ENCODE data around the gene VTI1A. TPM values are rescaled to one million over a fixed set of nuclear protein-coding genes. Genes with fewer than 3 reads are reported as not detected.

The VTI1A gene
- total and polyA plus RNA-seq, 2 experiments from 2014 or later, result 20.4 to 39.8 TPM

DNA sequence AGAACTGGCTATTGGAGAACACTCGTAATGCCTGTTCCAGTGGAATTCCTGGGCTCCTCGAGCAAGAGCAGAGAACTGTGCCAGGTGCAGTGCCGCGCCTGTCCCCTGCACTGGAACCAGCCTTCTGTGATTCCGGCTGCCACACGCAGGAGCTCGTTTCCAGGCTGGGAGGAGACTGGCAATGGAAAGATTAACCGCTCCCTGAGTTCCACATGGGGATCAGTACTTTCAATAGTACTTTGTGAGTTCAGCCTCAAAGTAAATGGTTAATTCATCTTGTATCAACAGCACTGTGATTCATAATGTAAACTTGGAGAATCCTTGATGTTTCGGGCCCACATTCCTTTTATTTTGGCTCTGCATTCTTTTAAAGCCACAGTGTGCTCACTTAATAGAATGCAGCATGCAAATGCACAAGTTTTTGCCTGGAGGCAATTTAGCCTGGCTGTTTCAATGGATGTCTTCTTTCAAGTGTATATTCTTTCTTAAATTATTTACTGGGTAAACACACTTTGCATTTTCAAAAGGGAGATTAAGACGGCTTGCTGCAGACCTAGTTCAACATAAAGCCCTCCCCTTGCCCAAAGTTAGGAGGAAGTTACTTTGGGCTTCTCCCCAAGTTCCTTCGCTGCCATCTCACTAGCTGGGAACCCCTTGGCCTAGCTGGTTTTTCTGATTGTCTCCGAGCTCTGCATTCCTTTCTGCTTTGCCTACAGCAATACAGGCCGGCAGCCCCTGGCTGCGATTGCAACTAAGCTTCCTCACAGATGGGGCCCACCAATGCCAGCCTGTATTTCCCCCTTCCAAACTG lies 364.9 kb downstream of the VTI1A start:
- H4K20me1 ChIP-seq (ENCODE audit: insufficient read depth, poor library complexity, severe bottlenecking), result no peaks in the 10 kb centered on the region
- peaks cover 24% of the 10 kb centered on the region for H3K4me1 ChIP-seq (ENCODE audit: insufficient read depth)
- WGBS (ENCODE audit: low lambda C conversion rate, missing lambda C conversion rate), result 19% methylated on average over 14 of the region's 14 CpGs
- H3K9me3 ChIP-seq (ENCODE audit: low read depth), result no peaks in the 10 kb centered on the region
- no peak overlapping the region for H2AFZ ChIP-seq
- H3K27me3 ChIP-seq, result no peaks in the 10 kb centered on the region
- H3K9me2 ChIP-seq (replicated peaks; ENCODE audit: insufficient read depth), result no peaks in the 10 kb centered on the region
- peak overlapping the region; percentile 42 for H3K27ac ChIP-seq
- H3K79me2 ChIP-seq, result no peaks in the 10 kb centered on the region
- H3K4me3 ChIP-seq, result no peak overlapping the region
- no peaks in the 10 kb centered on the region for H3K36me3 ChIP-seq (replicated peaks; ENCODE audit: insufficient read depth, low read depth)
- DNase-seq (ENCODE audit: low spot score), result peak; percentile 75
- H3K4me2 ChIP-seq, result peak overlapping the region; percentile 43
- TF ChIP-seq EZH2phosphoT487 (IDR thresholded peaks at IDR 0.05; ENCODE audit: low read depth, severe bottlenecking, unreplicated experiment) (no peak), EZH2 (IDR thresholded peaks at IDR 0.05; ENCODE audit: borderline replicate concordance) (no peak)
- TF ChIP-seq, protein P1, sequence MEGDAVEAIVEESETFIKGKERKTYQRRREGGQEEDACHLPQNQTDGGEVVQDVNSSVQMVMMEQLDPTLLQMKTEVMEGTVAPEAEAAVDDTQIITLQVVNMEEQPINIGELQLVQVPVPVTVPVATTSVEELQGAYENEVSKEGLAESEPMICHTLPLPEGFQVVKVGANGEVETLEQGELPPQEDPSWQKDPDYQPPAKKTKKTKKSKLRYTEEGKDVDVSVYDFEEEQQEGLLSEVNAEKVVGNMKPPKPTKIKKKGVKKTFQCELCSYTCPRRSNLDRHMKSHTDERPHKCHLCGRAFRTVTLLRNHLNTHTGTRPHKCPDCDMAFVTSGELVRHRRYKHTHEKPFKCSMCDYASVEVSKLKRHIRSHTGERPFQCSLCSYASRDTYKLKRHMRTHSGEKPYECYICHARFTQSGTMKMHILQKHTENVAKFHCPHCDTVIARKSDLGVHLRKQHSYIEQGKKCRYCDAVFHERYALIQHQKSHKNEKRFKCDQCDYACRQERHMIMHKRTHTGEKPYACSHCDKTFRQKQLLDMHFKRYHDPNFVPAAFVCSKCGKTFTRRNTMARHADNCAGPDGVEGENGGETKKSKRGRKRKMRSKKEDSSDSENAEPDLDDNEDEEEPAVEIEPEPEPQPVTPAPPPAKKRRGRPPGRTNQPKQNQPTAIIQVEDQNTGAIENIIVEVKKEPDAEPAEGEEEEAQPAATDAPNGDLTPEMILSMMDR (IDR thresholded peaks at IDR 0.05; ENCODE audit: poor library complexity), result no peak

DNA sequence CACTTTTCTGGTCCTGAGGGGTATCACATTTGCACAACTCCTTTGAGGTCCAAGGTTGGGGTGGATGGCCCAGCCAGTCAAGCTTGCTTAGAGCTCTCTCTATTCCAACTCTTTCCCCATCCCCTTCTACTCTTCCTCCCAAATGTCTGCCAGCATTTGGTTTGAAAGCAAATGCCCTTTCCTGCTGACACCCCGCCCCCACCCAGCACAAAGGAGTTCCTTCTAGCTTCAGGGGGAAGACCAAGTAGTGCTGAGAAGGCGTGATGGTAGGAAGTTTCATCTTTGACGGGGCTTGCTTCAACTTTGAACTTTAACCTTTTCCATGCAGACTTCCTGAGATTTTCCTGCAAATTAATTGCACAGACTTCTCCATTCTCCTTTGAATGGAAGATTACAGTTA lies 365.6 kb downstream of the VTI1A start:
- H3K36me3 ChIP-seq (replicated peaks; ENCODE audit: insufficient read depth, low read depth), result no peaks in the 10 kb centered on the region
- WGBS (ENCODE audit: low lambda C conversion rate, missing lambda C conversion rate), result 70% methylated on average over 3 of the region's 3 CpGs
- H3K79me2 ChIP-seq, result no peaks in the 10 kb centered on the region
- no peak overlapping the region for H3K4me3 ChIP-seq
- H3K27me3 ChIP-seq, result no peaks in the 10 kb centered on the region
- H3K9me2 ChIP-seq (replicated peaks; ENCODE audit: insufficient read depth), result no peaks in the 10 kb centered on the region
- H3K9me3 ChIP-seq (ENCODE audit: low read depth), result no peaks in the 10 kb centered on the region
- no peak overlapping the region for H2AFZ ChIP-seq
- H3K4me1 ChIP-seq (ENCODE audit: insufficient read depth), result peaks cover 24% of the 10 kb centered on the region
- no peak for DNase-seq (ENCODE audit: low spot score)
- no peak for TF ChIP-seq EZH2phosphoT487 (IDR thresholded peaks at IDR 0.05; ENCODE audit: low read depth, severe bottlenecking, unreplicated experiment)
- TF ChIP-seq, protein P1 (IDR thresholded peaks at IDR 0.05; ENCODE audit: poor library complexity), result no peak
- TF ChIP-seq EZH2 (IDR thresholded peaks at IDR 0.05; ENCODE audit: borderline replicate concordance), result no peak
- H4K20me1 ChIP-seq (ENCODE audit: insufficient read depth, poor library complexity, severe bottlenecking), result no peaks in the 10 kb centered on the region
- H3K27ac ChIP-seq, result peak overlapping the region; percentile 42
- peak overlapping the region; percentile 43 for H3K4me2 ChIP-seq

DNA sequence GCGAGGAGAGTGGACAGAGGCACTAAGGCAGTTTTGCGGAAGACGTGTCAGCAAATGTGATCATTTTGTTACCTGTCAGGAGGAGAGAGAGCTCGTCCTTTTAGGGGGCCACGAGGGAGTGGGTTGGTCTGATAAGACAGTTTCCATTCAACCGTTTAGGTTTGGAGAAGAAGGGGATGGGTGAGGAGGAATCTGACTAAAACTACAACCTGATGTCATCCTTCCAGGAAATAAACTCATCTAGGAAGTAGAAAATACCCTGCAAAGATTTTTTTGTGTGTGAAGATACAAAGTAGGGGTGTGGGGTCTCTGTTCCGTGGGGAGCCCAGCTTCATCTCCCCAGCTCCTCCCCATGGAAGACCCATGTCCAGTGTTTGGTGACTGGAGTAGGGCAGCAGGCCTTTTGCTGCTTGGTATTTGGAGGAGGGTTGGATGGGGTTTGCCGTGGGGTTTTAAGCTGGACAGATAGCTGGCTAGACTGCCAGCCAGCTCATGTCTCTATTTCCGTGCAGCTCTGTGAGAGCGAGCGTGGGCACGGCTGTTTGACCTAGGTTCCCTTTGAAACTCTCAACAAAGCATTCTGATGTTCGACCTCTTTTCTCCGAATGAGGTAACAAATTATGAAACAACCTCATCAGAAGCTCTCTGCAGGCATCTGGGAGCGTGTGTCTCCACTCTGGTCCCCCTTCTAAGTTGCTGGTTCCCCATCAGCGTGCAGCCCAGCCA lies 367.0 kb downstream of the VTI1A start:
- no peak for TF ChIP-seq EZH2phosphoT487 (IDR thresholded peaks at IDR 0.05; ENCODE audit: low read depth, severe bottlenecking, unreplicated experiment)
- TF ChIP-seq EZH2 (IDR thresholded peaks at IDR 0.05; ENCODE audit: borderline replicate concordance), result no peak
- TF ChIP-seq, protein P1 (IDR thresholded peaks at IDR 0.05; ENCODE audit: poor library complexity), result no peak
- Histone ChIP-seq H3K27ac (no peak overlapping the region), H4K20me1 (ENCODE audit: insufficient read depth, poor library complexity, severe bottlenecking) (no peaks in the 10 kb centered on the region), H3K4me1 (ENCODE audit: insufficient read depth) (peaks cover 24% of the 10 kb centered on the region), H3K4me2 (no peak overlapping the region), H2AFZ (no peak overlapping the region), H3K9me3 (ENCODE audit: low read depth) (no peaks in the 10 kb centered on the region), H3K4me3 (no peak overlapping the region), H3K79me2 (no peaks in the 10 kb centered on the region), H3K36me3 (replicated peaks; ENCODE audit: insufficient read depth, low read depth) (no peaks in the 10 kb centered on the region), H3K9me2 (replicated peaks; ENCODE audit: insufficient read depth) (no peaks in the 10 kb centered on the region), H3K27me3 (no peaks in the 10 kb centered on the region)
- 91% methylated on average over 16 of the region's 16 CpGs for WGBS (ENCODE audit: low lambda C conversion rate, missing lambda C conversion rate)
- DNase-seq (ENCODE audit: low spot score), result no peak
